ENCODE measurements around the gene AUTS2.

The AUTS2 gene

GRCh38 chr7:70371652-70372051, 773.4 kb downstream of the AUTS2 start:
- no peak for DNase-seq (ENCODE audit: low spot score)
- no peak for TF ChIP-seq CTCF (IDR thresholded peaks at IDR 0.05; ENCODE audit: extremely low read depth, missing control alignments)

GRCh38 chr7:70372768-70373515, 774.7 kb downstream of the AUTS2 start:
- no peak for TF ChIP-seq CTCF (IDR thresholded peaks at IDR 0.05; ENCODE audit: extremely low read depth, missing control alignments)
- no peak for DNase-seq (ENCODE audit: low spot score)

GRCh38 chr7:70374772-70375533, 776.7 kb downstream of the AUTS2 start:
- DNase-seq (ENCODE audit: low spot score) = no peak

GRCh38 chr7:70376561-70377031, 778.3 kb downstream of the AUTS2 start:
- TF ChIP-seq CTCF (IDR thresholded peaks at IDR 0.05; ENCODE audit: extremely low read depth, missing control alignments) = no peak
- DNase-seq (ENCODE audit: low spot score) = no peak

More at GRCh38 chr7:70374772-70375533, 776.7 kb downstream of the AUTS2 start:
- no peak for TF ChIP-seq CTCF (IDR thresholded peaks at IDR 0.05; ENCODE audit: extremely low read depth, missing control alignments)

GRCh38 chr7:70377957-70378356, 779.7 kb downstream of the AUTS2 start:
- TF ChIP-seq CTCF (IDR thresholded peaks at IDR 0.05; ENCODE audit: extremely low read depth, missing control alignments) = no peak
- no peak for DNase-seq (ENCODE audit: low spot score)

- no peak for DNase-seq (ENCODE audit: low spot score)
- TF ChIP-seq CTCF (IDR thresholded peaks at IDR 0.05; ENCODE audit: extremely low read depth, missing control alignments) = no peak
These were observed 780.9 kb downstream of the AUTS2 start for GRCh38 chr7:70379210-70379609.

- TF ChIP-seq CTCF (IDR thresholded peaks at IDR 0.05; ENCODE audit: extremely low read depth, missing control alignments) = no peak
- no peak for DNase-seq (ENCODE audit: low spot score)
These were observed 782.2 kb downstream of the AUTS2 start for GRCh38 chr7:70380421-70381015.
